D721Med (cell line): ENCODE results near the gene CEP85.
"Not testable (repeated sequence)": the region's sequence is repeated elsewhere in the genome, so short reads cannot be mapped to it uniquely, and the experiment has no call there.

ENCODE experiments used
- DNase-seq: peaks from one replicate; pipeline ENCODE4 v3.0.0; 2011; ENCODE audit warnings: low spot score; ENCODE audit not compliant: insufficient read length
- FAIRE-seq: peaks from 2 replicates; lab custom pipeline; 2011; peaks lifted over from hg19 to GRCh38; lab: Jason Lieb, UNC
- TF ChIP-seq, protein P1 (sequence below): IDR thresholded peaks from 2 replicates; pipeline ENCODE4 v1.5.1; 2012; ENCODE audit warnings: mild to moderate bottlenecking, control low read depth; ENCODE audit not compliant: insufficient read depth; ENCODE audit errors: missing control alignments

The CEP85 gene

GRCh38 chr1:26300578-26301275 is 66.7 kb downstream of the CEP85 start:
- TF ChIP-seq, protein P1, sequence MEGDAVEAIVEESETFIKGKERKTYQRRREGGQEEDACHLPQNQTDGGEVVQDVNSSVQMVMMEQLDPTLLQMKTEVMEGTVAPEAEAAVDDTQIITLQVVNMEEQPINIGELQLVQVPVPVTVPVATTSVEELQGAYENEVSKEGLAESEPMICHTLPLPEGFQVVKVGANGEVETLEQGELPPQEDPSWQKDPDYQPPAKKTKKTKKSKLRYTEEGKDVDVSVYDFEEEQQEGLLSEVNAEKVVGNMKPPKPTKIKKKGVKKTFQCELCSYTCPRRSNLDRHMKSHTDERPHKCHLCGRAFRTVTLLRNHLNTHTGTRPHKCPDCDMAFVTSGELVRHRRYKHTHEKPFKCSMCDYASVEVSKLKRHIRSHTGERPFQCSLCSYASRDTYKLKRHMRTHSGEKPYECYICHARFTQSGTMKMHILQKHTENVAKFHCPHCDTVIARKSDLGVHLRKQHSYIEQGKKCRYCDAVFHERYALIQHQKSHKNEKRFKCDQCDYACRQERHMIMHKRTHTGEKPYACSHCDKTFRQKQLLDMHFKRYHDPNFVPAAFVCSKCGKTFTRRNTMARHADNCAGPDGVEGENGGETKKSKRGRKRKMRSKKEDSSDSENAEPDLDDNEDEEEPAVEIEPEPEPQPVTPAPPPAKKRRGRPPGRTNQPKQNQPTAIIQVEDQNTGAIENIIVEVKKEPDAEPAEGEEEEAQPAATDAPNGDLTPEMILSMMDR = no peak
- no peak for DNase-seq
- FAIRE-seq = no peak

- FAIRE-seq (no peak), DNase-seq (no peak)
- TF ChIP-seq, protein P1 = no peak
These were observed 68.9 kb downstream of the CEP85 start for GRCh38 chr1:26302733-26303405.

- FAIRE-seq (no peak), DNase-seq (no peak)
- TF ChIP-seq, protein P1 = no peak
These were observed 71.8 kb downstream of the CEP85 start for GRCh38 chr1:26305667-26306289.

GRCh38 chr1:26306290-26307229 is 72.6 kb downstream of the CEP85 start, which contains the start of gene UBXN11:
Gene UBXN11 (minus strand): TSS chr1:26306636. CDS start chr1:26302883, 3,753 bp downstream.
- FAIRE-seq (no peak), DNase-seq (peak; percentile 90)
- TF ChIP-seq, protein P1 = no peak

DNA sequence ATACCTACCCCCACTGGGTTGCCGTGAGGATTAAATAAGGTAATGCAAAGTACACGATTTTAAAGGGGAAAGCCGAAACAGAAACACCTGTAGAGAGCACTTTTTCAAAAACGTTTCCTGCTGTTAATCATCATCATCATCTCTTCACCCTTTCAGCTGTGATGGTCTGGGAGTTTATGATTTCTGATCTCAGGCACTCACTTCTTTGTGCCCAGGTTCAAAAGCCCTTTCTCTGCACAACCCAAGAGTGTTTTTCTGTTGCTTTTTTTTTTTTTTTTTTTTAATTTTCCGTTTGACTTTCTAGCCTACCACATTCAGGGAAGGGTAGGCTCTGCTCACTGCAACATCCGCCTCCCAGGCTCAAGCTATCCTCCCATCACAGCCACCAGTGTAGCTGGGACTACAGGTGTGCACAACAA is 73.4 kb downstream of the CEP85 start:
- FAIRE-seq = no peak
- DNase-seq = no peak
- TF ChIP-seq, protein P1 = no peak

GRCh38 chr1:26307966-26308899 is 74.2 kb downstream of the CEP85 start:
- DNase-seq, FAIRE-seq: not testable (repeated sequence)
